GM20000 (cell line): Measurements from ENCODE around the gene LEF1.

Source experiments
- DNase-seq: peaks from one replicate; pipeline ENCODE4 v3.0.0; 2012; ENCODE audit warnings: low spot score
- TF ChIP-seq, protein P1 (sequence below): IDR thresholded peaks from 2 replicates; pipeline ENCODE4 v1.5.1; 2012; ENCODE audit warnings: mild to moderate bottlenecking, control low read depth; ENCODE audit errors: extremely low read depth, missing control alignments

The LEF1 gene

DNA sequence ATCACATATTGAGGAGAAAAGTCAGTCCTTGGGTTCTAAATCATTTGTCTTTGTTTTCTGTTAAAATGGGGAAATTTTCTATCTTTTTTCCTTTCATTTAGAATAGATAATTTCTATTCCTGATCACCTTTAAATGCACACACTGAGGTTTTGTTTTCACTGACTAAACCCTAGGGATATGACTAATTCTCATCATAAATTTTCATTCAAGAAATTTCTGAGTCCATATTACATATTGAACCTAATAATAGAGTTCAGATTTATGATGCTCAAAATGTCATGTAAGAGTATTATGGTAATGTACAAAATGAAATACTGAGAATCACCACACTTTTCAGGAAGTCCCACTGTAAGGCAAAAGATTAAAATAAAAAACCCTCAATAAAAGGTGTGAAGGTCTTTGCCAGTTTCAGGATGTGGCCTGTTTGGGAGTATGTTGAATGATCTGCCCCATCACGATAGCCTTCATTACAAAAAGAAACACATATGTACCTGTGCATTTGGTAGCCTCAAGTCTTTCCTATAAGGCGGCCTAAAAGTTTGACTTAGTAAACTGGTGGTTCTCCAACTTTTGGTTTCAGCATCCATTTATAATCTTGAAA, 49.4 kb downstream of the LEF1 start:
- DNase-seq = no peak
- TF ChIP-seq, protein P1, sequence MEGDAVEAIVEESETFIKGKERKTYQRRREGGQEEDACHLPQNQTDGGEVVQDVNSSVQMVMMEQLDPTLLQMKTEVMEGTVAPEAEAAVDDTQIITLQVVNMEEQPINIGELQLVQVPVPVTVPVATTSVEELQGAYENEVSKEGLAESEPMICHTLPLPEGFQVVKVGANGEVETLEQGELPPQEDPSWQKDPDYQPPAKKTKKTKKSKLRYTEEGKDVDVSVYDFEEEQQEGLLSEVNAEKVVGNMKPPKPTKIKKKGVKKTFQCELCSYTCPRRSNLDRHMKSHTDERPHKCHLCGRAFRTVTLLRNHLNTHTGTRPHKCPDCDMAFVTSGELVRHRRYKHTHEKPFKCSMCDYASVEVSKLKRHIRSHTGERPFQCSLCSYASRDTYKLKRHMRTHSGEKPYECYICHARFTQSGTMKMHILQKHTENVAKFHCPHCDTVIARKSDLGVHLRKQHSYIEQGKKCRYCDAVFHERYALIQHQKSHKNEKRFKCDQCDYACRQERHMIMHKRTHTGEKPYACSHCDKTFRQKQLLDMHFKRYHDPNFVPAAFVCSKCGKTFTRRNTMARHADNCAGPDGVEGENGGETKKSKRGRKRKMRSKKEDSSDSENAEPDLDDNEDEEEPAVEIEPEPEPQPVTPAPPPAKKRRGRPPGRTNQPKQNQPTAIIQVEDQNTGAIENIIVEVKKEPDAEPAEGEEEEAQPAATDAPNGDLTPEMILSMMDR = no peak

DNA sequence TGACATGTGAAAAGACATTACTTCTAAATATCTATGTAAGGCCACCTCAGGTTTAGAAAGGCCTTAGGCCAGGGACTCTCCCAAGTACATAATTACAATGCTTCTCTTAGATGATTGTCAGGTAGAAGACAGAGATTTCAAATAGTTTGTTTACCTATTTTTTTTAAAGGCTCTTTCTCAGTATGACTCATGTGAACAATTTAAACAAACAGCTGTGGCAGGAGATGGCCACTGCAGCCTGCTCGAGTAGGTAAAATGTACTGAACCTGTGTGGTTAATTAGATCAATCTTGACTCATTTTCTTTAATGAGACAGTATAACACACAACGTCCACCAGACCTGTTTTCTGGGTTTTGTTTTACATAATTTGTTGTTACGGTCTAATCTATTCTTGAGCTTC, 50.2 kb downstream of the LEF1 start:
- TF ChIP-seq, protein P1 = no peak
- peak; percentile 54 for DNase-seq

DNA sequence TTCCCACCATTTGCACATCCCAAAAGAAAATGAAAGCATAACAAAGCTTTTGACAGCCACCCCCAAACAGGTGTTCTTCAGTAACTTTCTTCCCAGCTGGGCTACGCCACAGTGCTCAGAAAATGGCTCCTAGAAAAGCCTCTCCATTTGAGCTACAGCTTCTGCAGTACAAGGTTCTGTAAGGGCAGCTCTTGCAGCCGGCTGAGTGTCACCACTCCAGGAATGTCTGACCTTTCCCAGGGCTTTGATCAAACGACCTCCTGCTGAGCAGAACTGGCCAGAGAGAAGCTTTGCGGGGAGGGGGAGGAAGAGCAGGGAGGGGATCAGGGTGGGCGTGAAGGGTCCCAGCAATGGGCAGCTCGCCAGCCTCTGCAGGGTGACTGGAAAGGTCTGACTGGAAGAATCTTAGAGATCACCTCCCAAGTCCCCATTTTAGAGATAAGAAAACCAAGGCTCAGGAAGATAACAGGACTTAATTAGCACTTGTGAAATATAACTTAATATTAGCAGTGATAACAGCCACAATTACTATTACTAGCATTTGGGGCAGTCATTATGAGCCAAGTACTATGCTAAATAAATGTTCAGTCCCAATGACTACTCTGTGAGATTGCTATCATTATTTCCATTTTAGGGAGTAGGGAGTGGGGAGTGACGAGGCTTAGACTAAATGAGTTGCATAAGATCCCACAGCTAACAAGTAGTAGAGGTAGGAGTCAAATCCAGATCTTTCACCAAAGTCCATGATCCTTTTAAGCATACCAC, 51.1 kb downstream of the LEF1 start:
- no peak for DNase-seq

DNA sequence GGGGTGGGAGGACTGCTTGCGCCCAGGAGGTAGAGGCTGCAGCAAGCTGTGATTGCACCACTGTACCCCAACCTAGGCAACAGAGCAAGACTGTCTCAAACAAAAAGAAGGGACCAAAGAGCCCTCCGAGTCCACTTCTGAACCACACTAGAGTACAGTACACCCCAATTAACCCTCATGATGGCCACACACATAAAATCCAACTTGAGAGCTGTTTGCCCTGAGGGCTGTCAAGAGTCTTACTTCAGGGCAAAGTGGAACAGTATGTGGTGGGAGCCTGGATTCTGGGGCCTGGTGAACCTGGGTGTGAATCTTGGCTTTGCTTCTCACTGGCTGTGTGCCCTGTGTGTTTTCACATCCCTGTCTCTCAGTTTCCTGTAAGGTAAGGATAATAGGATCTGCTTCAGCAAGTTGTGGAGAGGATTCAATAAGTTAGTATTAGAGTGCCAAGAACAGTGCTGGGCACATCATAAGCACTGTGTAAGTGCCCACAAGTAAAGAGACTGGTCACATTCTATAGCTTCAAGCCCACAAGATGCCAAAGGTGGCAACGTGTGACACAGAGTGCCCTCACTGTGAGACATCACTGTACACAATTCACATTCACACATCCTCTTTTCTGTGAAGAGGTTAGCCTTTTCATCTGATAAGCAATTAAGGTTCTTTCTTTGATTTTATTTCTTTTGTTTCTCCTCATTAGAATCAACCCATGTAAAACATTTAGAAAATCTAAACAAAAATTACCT, 52.1 kb downstream of the LEF1 start:
- no peak for DNase-seq
- TF ChIP-seq, protein P1 = no peak

More for the DNA sequence above, 51.1 kb downstream of the LEF1 start:
- TF ChIP-seq, protein P1 = no peak

DNA sequence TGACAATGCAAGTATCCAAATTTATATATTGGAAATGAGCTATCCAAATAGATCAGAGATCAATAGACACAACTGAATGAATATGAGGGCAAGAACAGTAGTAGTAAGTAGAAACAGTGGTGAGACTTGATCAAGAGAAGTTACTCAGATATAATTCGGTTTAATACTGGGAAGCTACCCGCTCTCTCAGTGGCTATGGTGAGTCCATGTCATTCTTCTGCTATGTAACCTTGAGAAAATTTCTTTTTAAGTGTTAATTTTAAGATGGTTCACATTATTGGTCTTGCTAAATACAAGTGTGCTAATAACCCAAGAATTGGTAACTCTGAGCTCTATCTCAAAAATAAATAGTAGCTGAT, 53.6 kb downstream of the LEF1 start:
- TF ChIP-seq, protein P1 = no peak
- no peak for DNase-seq

DNA sequence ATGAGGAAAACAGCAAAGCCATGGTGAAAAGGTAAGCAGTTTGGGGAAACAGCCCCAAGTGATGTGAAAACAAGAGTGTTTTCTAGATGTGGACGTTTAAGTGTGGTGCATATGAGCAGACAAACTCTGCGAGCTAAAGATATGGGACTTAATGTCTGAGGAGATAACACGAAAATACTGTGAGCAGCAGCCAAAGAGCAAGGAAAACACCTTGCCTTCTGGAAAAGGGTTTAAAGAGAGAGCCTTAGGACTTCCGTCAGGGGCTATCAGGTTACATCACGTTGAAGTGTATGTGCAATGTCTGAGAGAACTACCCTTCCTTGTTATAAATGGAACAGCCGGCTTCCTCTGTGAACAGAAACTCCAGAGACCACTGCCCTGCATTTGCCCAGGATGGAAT, 54.2 kb downstream of the LEF1 start:
- no peak for DNase-seq
- TF ChIP-seq, protein P1 = no peak

DNA sequence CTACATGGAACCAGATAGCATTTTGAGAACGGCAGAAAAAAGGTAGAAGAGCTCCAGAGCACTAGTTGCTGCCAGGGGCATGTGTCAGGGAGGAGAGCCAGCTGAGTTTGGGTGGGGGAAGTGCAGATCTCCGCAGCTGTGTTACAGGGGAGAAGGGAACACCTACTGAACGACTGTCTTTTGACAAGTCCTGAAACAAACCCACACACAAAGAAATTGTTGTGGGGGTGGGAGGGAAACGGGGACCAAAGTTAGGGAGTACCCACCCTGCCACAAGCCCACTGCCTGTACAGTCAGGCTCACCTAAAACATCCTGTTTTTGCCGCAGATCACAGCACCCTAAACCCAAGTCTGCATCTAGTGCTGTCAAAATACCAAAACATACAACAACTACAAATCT, 55.5 kb downstream of the LEF1 start:
- DNase-seq = no peak
- TF ChIP-seq, protein P1 = no peak
